AG04449 (cell line): ENCODE results near the gene SPTB.

Experiments
- CTCF ChIA-PET: fragments of 350-600 bp; formaldehyde crosslinking; extraction: SDS; loops from one replicate; lab custom pipeline; 2021; ENCODE audit warnings: antibody characterized with exemption; lab: Yijun Ruan, JAX
- POLR2A ChIA-PET: fragments of 400-600, 350-600 bp; formaldehyde crosslinking; extraction: SDS; loops from one replicate; lab custom pipeline; 2020; ENCODE audit warnings: antibody characterized with exemption, inconsistent platforms; lab: Yijun Ruan, JAX
- DNase-seq: peaks from one replicate; pipeline ENCODE4 v3.0.0-alpha.2; 2010; ENCODE audit warnings: low read depth, low spot score
- H3K4me3 ChIP-seq: 2 replicates; pipeline ENCODE4 v1.5.1; 2011; ENCODE audit warnings: low read depth, mild to moderate bottlenecking, control low read depth, low read length
- CTCF ChIP-seq: IDR thresholded peaks from one replicate; pipeline ENCODE4 v1.5.1; 2011; ENCODE audit warnings: mild to moderate bottlenecking, moderate library complexity, low read length, control low read depth, inconsistent platforms; ENCODE audit not compliant: insufficient read depth; ENCODE audit errors: missing control alignments

The SPTB gene

GRCh38 chr14:64737391-64738280 lies 142.1 kb downstream of the SPTB start:
- TF ChIP-seq CTCF = no peak
- CTCF ChIA-PET = no interaction called here
- POLR2A ChIA-PET = no interaction called here

GRCh38 chr14:64736271-64737169 lies 143.2 kb downstream of the SPTB start:
- CTCF ChIA-PET = no interaction called here
- no peak overlapping the region for H3K4me3 ChIP-seq
- no peak for TF ChIP-seq CTCF
- POLR2A ChIA-PET = no interaction called here
- no peak for DNase-seq

More at GRCh38 chr14:64737391-64738280, 142.1 kb downstream of the SPTB start:
- H3K4me3 ChIP-seq = no peak overlapping the region
- no peak for DNase-seq

- no peak for DNase-seq
- POLR2A ChIA-PET = no interaction called here
- no peak overlapping the region for H3K4me3 ChIP-seq
- CTCF ChIA-PET = interaction anchor here (1.2 to 1.9 kb wide), 3 partner anchors 12 to 65 kb away, joined by 4 to 8 read pairs (median 4); no protein-coding TSS in a partner anchor
- TF ChIP-seq CTCF = no peak
Observed at GRCh38 chr14:64734990-64735389, 144.7 kb downstream of the SPTB start.

- POLR2A ChIA-PET = no interaction called here
- CTCF ChIA-PET = interaction anchor here (1.2 to 1.9 kb wide), 3 partner anchors 25 to 63 kb away, joined by 4 to 8 read pairs (median 5); no protein-coding TSS in a partner anchor
- no peak for DNase-seq
- H3K4me3 ChIP-seq = no peak overlapping the region
- no peak for TF ChIP-seq CTCF
Observed at GRCh38 chr14:64733899-64734298, 145.8 kb downstream of the SPTB start.

- H3K4me3 ChIP-seq = no peak overlapping the region
- no peak for TF ChIP-seq CTCF
- ChIA-PET POLR2A (no interaction called here), CTCF (no interaction called here)
- no peak for DNase-seq
Observed at GRCh38 chr14:64733321-64733720, 146.4 kb downstream of the SPTB start.
